ENCODE measurements around the gene WBP1L.
"Not testable (repeated sequence)": the region's sequence is repeated elsewhere in the genome, so short reads cannot be mapped to it uniquely, and the experiment has no call there.

The WBP1L gene

DNA sequence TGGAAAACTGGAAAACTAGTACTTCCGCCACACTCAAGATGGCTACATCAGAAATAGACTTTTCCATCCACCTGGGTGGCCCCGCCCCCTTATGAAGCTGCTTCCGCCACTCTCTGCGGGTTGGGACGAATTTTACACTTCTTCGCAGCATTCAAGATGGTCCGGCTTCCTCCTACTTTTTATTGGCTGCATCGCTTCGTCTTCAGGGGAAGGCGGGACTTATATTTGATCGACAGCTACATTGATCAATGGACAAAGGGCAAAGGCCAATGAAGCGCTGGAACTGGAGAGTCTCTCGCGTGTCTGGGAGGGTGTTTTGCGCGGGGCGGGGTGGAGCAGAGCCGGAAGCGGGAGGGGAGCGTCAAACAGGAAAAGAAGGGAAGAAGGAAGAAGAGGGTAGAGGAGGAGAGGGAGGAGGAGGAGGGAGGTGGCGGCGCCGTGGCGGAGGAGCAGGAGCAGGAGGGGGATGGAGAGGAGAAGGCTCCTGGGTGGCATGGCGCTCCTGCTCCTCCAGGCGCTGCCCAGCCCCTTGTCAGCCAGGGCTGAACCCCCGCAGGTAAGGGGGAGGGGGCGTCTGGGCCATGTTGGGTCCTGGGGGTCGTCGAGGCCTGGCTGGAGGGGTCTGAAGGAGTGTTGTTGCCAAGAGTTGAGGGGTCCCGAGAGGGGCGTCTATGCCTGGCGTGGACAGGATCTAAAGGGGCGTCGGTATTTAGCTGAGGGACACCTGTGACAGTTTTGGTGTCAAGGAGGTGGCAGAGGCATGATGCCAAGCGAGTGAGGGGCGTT is at the start of gene WBP1L:
WBP1L (plus strand) TSS at position 361 of the 786 bp plus-strand sequence; CDS start at position 467, 106 bp downstream.
- peak; percentile 92 to 93 for DNase-seq (ENCODE audit: low read depth in 2 of 2, low spot score in 1 of 2)

DNA sequence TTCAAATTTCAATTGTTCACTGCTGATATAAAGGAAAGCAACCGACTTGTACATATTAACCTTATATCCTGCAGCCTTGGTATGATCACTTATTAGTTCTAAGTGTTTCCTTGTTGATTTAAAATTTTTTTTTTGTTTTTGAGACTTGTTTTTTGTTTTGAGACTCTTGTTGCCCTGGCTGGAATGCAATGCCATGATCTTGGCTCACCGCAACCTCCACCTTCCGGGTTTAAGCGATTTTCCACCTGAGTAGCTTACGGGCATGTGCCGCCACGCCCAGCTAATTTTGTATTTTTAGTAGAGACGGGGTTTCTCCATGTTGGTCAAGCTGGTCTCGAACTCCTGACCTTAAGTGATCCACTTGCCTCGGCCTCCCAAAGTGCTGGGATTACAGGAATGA is 48.3 kb upstream of the WBP1L start:
- not testable (repeated sequence) for DNase-seq (ENCODE audit: low read depth in 2 of 2, low spot score in 1 of 2)

DNA sequence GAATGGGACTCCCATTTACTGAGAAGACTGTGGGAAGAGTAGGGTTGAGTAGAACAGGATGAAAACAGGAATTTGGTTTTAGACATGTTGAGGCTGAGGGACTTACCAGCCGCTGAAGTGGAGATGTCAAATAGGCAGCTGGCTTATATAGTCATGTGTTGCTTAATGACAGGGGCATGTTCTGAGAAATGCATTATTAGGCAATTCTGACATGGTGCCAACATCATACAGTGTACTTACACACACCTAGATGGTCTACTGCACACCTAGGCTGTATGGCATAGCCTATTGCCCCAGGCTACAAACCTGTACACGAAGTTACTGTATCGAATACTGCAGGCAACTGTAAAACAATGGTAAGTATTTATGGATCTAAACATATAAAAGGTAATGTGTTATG is 47.0 kb upstream of the WBP1L start:
- DNase-seq (ENCODE audit: low read depth in 2 of 2, low spot score in 1 of 2): no peak

DNA sequence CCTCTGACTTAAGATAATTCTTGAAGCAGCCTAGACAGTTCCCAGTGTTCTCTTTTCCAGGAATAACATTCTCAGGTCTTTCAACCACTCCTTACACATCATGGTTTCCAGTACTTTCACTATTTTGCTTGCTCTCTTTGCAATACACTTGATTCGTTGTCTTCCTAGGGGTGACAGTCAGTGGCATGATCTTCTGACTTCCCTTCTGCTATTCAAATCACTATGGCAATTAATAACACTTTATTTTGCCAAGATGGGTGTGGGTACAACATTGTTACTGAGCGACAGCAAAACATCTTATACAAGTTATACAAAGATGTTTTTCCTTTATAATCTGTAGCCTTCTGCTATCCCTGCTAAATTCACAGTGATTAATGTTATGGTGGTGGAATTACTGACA is 44.9 kb upstream of the WBP1L start:
- DNase-seq (ENCODE audit: low read depth in 2 of 2, low spot score in 1 of 2): no peak

DNA sequence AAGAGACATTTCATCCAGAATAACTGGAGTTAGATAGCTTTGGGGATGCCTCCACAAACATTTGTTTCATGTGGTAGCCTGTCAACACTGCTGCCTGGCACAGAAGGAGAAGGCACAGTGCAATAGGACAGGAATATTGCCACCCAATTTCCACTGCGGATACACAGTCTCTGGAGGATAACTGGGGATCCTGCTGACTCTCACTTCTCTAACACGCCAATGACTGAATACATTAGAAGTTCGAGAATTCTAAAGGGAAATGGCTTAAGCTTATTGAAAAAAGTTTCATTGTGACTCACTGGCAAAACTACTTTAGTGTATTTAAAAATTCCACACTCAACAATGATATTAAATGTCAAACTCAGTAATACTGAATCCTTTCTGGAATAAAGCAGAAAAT is 42.5 kb upstream of the WBP1L start:
- DNase-seq (ENCODE audit: low read depth in 2 of 2, low spot score in 1 of 2): no peak

DNA sequence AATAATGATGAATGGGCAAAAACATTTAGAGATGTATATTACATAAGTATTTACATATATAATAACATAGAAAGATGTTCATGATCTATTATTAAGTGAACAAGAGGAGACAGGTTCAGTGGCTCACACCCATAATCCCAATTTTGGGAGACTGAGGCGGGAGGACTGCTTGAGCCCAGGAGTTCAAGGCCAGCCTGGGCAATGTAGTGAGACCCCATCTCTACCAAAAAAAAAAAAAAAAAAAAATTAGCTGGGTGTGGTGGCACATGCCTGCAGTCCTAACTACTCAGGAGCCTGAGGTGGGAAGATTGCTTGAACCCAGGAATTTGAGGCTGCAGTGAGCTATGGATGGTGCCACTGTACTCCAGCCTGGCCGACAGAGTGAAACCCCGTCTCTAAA is 42.0 kb upstream of the WBP1L start:
- DNase-seq (ENCODE audit: low read depth in 2 of 2, low spot score in 1 of 2): no peak

DNA sequence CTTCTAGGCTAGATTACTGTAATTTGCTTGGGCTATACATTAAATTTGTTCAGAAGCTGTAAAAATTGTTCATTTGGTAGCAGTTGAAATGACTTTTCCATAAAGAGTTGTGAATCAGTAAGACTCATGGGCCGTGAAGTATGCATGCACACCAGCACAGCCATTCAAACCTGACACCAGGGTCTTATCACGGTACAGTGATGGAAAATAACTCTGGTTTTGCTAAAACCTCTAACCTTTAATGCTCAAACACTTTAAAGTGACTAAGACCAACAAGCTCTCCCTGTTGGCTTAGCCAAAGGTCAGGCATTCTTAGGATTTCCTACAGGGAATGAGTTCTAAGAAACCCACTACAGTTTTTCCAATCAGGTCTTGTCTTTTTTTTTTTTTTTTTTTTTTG is 41.0 kb upstream of the WBP1L start:
- no peak for DNase-seq (ENCODE audit: low read depth in 2 of 2, low spot score in 1 of 2)

DNA sequence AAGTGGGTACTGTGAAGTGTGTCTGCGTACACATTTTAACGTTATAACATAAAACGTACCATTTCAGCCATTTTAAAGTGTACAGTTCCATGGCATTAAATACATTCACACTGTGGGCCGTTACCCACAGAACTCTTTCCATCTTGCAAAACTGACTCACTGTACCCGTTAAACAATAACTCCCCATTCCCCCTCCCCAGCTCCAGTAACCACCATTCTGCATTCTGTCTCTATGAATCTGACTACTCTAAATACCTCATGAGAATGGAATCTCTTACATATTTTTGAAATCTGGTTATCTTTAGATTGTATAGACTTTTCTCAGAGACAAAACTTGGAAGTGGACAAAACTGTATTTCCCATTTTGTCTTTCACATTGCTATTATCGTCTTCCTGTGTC is 38.8 kb upstream of the WBP1L start:
- DNase-seq (ENCODE audit: low read depth in 2 of 2, low spot score in 1 of 2): no peak

DNA sequence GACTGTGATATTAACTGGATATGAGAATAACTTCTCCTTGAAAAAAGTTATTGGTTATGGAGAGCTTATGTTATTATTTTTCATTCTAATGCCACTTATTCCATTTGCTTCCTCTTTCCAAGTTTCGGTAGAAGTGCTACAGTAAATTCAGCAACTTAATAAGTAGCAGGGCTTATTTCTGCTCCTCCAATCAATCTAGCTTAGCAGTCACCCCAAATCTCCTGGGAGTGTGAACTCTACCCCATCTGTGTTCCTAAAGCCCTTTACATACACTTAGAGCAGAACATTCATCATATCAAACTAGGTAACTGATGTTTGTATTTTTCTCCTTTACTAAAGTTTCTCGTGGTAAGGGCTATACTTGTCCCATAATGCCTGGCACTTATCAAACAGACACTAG is 38.2 kb upstream of the WBP1L start:
- DNase-seq (ENCODE audit: low read depth in 2 of 2, low spot score in 1 of 2): no peak

DNA sequence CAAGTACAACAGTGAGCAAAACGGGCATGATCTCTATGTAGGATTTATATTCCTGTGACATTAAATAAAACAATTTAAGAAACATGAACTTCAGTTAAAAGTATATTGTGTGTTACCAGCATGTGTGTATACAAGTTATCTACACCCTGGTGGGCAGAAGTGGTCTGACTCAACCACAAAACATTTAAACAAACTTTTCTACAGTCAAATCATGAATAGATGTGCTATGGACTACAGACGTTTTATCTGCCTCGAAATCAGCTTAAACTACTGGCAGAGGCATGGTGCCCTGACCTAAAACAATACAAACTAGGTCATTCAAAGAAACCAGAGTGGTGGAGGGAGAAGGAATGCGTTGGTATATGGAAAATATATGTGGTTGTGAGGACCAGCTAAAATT is 33.1 kb upstream of the WBP1L start:
- no peak for DNase-seq (ENCODE audit: low read depth in 2 of 2, low spot score in 1 of 2)

DNA sequence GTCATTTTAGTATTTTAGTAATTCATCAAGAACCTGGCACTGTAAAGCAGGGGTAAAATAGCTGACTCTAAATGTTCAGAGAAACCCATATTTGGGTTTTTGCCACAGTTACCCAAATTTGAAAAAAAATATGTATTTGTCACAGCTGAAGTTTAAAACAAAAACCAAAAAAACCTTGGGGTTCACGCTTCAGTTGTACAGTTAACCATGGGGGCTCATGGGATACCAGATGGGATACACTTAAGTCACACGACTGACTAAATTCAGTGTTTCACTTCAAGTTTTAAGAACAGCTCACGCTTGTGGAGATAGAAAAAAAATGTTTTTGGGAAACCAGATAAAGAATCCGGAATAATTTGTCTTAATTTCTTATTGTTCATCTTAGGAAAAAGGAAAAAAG is 31.7 kb upstream of the WBP1L start:
- DNase-seq (ENCODE audit: low read depth in 2 of 2, low spot score in 1 of 2): no peak

DNA sequence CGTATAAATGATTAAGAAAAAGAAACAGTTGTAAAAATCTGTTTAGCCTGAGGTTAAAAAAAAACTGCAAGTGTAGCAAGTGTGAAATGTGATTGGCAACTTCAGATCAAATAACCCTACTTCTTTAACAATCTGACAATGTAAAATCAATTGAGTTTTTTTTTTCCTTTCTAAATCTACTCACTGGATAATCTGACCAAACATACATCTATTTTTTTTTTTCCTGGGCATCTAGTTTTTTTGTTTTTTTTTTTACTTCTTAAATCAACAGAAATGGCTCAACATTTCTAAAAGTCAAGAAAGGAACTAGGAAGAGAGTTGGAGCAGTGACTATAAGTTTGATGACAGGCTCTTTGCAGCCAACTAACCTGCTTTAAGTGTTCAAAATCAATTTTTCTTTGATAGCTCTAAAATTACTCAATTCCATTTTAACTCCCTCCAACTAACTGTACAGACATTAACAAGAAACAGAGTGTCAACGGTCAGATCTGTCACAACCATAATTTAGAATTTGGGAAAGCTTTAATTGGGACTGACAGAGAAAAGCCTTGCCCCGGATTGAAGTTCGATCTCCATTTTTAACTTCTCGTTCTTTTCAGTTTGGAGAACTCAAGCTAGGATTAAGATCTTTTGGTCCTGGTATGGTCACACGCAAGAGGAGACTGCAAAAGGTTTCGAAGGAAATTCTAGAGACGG is 30.8 kb upstream of the WBP1L start:
- DNase-seq (ENCODE audit: low read depth in 2 of 2, low spot score in 1 of 2): no peak

DNA sequence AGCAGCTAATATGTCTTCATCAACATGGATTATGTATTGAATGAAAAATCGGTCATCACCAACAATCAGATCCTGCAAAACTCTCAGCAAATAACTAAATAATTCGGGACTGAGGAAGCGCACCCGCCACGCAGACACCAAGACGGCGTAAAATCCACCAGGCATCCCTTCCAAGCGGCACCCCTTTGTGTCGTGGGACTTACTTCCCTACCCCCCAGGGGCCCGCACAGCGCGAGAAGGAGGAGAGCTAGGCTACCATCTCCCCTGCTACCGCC is 30.3 kb upstream of the WBP1L start:
- DNase-seq (ENCODE audit: low read depth in 2 of 2, low spot score in 1 of 2): no peak

DNA sequence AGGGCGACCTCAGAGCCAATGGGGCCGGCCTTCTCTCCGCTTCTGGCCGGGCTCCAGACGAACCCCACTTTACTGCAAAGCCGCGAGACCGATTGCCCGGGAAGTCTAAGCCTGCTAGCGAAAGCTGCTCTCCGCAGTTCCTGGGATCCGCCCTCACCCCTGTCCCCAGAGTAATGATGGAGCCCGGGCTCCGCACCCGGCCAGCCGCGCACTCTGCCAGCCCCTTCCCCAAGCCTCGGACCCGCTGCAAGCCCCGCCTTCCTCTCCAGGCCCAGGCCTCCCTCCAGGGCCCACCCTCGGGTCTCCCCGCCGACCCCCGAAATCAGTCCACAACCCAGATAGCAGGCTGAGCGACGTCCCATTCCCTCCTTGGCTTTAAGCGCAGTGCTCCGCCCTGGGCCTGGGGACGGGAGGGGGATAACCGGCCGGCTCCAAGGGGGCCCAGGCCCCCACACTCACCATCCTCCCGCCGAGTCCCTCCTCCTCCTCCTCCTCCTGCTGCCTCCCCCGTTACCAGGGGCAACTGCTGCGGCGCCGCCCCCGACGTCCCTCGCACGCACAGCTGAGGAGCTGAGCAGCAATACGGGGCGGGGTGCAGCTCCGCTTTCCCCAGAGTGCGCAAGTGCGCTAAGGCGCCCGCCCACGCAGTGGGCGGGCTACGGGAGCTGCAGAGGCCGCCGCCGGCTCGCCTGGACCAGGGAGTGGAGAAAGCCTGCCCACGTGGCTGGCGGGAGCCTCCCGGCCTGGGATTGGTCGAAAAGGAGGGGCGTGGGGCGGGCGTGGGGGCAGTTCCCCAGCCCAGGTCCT is 29.7 kb upstream of the WBP1L start, which contains the start of gene ARL3:
ARL3 (minus strand) TSS at position 584 of the 807 bp plus-strand sequence; CDS start at position 462, 122 bp downstream.
- DNase-seq (ENCODE audit: low read depth in 2 of 2, low spot score in 1 of 2): peak; percentile 86 to 94

DNA sequence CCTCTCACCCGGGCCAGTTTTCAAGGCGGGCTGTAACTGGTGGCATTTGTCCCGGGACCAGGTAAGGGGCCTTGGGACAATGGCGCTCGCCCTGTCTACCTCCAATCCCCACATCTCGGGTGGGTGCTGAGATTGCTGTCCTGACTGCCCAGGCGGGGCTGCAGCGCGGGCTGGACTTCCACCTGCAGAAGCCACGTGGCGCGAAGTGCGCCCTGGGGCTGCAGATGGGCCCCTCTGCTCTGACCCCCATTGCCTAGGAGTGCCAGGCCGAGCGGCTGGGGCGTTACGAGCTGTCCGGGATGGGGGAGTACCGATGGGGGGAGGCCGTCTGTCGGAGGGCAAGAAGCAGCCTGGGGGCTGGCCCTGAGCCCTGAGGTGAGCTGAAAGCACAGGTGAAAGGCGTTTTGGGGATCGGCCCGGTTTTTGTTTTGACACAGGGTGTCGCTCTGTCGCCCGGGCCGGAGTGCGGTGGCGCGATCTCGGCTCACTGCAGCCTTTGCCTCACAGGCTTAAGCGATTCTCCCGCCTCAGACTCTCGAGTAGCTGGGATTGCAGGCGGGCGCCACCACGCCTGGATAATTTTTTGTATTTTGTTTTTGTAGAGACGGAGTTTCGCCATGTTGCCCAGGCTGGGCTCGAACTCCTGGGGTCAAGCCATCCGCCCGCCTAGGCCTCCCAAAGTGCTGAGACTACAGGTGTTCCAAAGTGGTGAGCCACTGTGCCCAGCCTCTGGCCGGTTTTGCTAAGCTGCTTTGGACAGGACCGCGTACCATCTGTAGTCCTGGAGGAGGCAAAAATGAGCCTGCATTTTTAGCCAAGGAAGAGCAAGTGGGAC is 28.9 kb upstream of the WBP1L start, which contains the start of gene SFXN2:
SFXN2 (plus strand) TSS at position 16 of the 835 bp plus-strand sequence. CDS start 12,001 bp downstream, outside the sequence.
- peak in 1 of 2 donors; percentile 12 for DNase-seq (ENCODE audit: low read depth in 2 of 2, low spot score in 1 of 2)

DNA sequence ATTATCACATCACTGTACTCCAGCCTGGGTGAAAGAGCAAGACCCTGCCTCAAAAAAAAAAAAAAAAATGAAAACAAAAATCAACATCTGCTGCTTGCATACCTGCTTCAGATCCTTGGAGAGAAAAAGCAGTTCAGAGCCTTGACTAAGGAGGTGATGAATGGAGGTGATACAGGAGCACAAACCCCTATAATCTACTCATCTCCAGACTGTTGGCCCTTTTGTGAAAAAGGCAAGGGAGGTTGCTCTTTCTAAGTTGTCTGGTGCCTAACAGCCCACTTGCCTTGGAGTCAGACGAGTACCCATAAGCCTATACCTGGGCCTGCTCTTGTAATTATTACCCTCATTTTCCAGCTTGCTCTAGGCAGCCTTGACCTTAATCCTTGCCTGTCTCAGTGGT is 27.9 kb upstream of the WBP1L start:
- DNase-seq (ENCODE audit: low read depth in 2 of 2, low spot score in 1 of 2): no peak

DNA sequence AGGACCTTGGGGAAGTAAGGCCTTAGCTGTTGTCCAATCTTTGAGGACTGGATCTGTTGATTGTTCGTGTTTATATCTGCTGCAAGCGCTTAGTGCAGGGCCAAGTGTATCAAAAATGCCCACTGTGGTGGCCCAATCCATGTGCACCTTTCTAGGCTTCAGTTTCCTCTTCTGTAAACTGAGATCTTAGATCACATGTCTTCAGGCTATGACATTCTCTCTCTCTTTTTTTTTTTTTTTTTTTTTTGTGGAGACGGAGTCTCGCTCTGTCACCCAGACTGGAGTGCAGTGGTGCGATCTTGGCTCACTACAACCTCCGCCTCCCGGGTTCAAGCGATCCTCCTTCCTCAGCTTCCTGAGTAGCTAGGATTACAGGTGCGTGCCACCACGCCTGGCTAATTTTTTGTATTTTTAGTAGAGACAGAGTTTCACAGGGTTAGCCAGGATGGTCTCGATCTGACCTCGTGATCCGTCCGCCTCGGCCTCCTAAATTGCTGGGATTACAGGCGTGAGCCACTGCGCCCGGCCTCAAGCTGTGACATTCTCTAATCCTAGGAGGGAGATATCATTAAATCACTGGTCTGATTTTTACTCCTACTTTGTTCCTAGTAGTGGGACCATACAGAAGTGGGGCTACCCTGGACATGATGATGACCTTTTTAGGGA is 26.7 kb upstream of the WBP1L start:
- DNase-seq (ENCODE audit: low read depth in 2 of 2, low spot score in 1 of 2): not testable (repeated sequence)

DNA sequence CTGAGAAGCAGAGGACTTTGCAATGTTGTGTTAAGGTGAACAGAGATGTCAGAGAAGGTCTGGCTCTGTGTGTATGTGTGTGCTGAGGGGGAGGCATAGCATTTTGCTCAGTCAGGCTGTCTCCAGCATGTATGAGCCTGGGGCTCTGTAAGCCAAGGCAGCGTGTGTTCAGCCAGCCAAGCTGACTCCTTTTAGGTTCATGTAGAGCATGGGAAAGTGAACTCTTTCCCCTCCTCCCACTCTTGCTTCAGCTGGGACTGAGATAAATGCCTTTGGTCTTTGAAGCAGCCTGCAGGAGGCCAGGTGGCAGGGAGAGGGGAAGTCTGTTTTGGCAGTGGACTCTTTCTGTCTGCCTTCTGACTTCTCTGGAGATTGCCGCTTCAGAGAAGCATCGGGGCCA is 25.5 kb upstream of the WBP1L start:
- DNase-seq (ENCODE audit: low read depth in 2 of 2, low spot score in 1 of 2): no peak

DNA sequence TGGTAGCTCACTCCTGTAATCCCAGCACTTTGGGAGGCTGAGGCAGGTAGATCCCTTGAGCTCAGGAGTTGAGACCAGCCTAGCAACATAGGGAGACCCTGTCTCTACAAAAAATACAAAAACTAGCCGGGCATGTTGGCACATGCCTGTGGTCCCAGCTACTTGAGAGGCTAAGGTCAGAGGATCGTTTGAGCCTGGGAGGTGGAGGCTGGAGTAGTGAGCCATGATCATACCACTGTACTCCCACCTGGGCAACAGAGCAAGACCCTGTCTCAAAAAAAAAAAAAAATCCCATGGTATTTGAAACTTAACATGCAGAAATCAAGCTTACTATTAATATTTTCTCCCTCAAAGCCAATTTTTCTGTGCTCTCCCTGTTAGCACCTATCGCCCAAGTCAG is 23.4 kb upstream of the WBP1L start:
- no peak for DNase-seq (ENCODE audit: low read depth in 2 of 2, low spot score in 1 of 2)

DNA sequence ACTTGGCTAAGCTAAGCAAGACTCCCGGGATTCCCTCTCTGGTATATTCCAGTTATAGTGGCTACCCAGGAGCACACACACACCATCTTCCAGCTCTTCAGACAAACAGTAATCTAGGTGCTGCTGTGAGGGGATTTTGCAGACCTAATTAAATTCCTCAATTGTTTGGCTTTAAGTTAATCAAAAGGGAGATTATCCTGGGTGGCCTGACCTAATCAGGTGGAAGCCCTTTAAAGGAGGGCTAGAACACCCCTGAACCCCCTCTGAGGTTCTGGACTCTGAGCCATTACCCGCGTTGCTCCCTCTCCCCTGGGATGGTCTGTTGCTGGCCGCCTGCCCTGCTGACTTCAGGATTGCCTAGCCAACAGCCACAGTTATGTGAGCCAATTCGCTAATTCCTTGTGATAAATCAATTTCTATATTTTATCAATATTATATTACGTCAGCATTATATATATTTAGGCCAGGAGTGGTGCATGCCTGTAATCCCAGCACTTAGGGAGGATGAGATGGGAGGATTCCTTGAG is 22.9 kb upstream of the WBP1L start:
- no peak for DNase-seq (ENCODE audit: low read depth in 2 of 2, low spot score in 1 of 2)
